Measurements from ENCODE around the gene POU2F3.

The POU2F3 gene

GRCh38 chr11:120327311-120327710 lies 87.4 kb downstream of the POU2F3 start:
- no peak for DNase-seq

- DNase-seq = no peak
Observed at GRCh38 chr11:120329556-120329955, 89.6 kb downstream of the POU2F3 start.

GRCh38 chr11:120330045-120330444 lies 90.1 kb downstream of the POU2F3 start:
- DNase-seq = no peak

- DNase-seq = peak; percentile 82
Observed at GRCh38 chr11:120331301-120331996, 91.5 kb downstream of the POU2F3 start.

GRCh38 chr11:120332822-120333716 lies 93.1 kb downstream of the POU2F3 start:
- DNase-seq = no peak

GRCh38 chr11:120333801-120334200 lies 93.9 kb downstream of the POU2F3 start:
- no peak for DNase-seq

- DNase-seq = no peak
Observed at GRCh38 chr11:120334332-120334731, 94.4 kb downstream of the POU2F3 start.

GRCh38 chr11:120334894-120335462 lies 95.0 kb downstream of the POU2F3 start:
- peak; percentile 39 for DNase-seq

- no peak for DNase-seq
Observed at GRCh38 chr11:120335556-120335907, 95.6 kb downstream of the POU2F3 start.

- peak; percentile 97 for DNase-seq
Observed at GRCh38 chr11:120335908-120336640, 96.1 kb downstream of the POU2F3 start, which contains the start of gene ARHGEF12. TSS of gene ARHGEF12 (plus strand) at chr11:120336413. CDS start at chr11:120337244, 831 bp downstream.

- no peak for DNase-seq
Observed at GRCh38 chr11:120336641-120337354, 96.9 kb downstream of the POU2F3 start.

GRCh38 chr11:120337355-120338106 lies 97.6 kb downstream of the POU2F3 start:
- DNase-seq = no peak

- DNase-seq = no peak
Observed at GRCh38 chr11:120338107-120338933, 98.4 kb downstream of the POU2F3 start.

GRCh38 chr11:120339394-120339890 lies 99.5 kb downstream of the POU2F3 start:
- DNase-seq = no peak

GRCh38 chr11:120340529-120340928 lies 100.6 kb downstream of the POU2F3 start:
- DNase-seq = no peak

- DNase-seq = no peak
Observed at GRCh38 chr11:120342226-120342625, 102.3 kb downstream of the POU2F3 start.

GRCh38 chr11:120342678-120343077 lies 102.7 kb downstream of the POU2F3 start:
- no peak for DNase-seq

- DNase-seq = no peak
Observed at GRCh38 chr11:120343429-120343828, 103.5 kb downstream of the POU2F3 start.

- DNase-seq = no peak
Observed at GRCh38 chr11:120344302-120345004, 104.5 kb downstream of the POU2F3 start.

GRCh38 chr11:120346233-120346632 lies 106.3 kb downstream of the POU2F3 start:
- DNase-seq = no peak

All from amniotic stem cell (primary cell).